Left lung (tissue), 10 donors: ENCODE measurements around the gene MARK2. TPM values are rescaled to one million over a fixed set of nuclear protein-coding genes. Genes with fewer than 3 reads are reported as not detected.
"Not testable (repeated sequence)": the region's sequence is repeated elsewhere in the genome, so short reads cannot be mapped to it uniquely, and the experiment has no call there.

Experiments used
- ATAC-seq: fragments of 200-7000 bp; cut with Tn5 transposase; one replicate; pipeline ENCODE4 v1.9.1; 2020; ENCODE audit warnings: moderate library complexity
- DNase-seq, 4 donors: peaks; one replicate each; pipeline ENCODE4 v3.0.0-alpha.2; 2013 to 2020
- H3K27ac ChIP-seq, 2 donors: fragments of 200-600 bp; sonication (generic) in 1 of 2; one replicate each; pipeline versions ENCODE4 v1.5.0 to v1.8.0; 2020 to 2021
- H3K27me3 ChIP-seq, 2 donors: fragments of 200-600 bp; sonication (generic) in 1 of 2; one replicate each; pipeline versions ENCODE4 v1.5.0 to v1.8.0; 2020 to 2021
- H3K36me3 ChIP-seq, 2 donors: fragments of 200-600 bp; sonication (generic) in 1 of 2; one replicate each; pipeline versions ENCODE4 v1.5.0 to v1.8.0; 2020 to 2021
- H3K4me1 ChIP-seq, 2 donors: fragments of 200-600 bp; one replicate each; pipeline ENCODE4 v1.8.0; 2021
- H3K4me3 ChIP-seq, 2 donors: fragments of 200-600 bp; sonication (generic) in 1 of 2; one replicate each; pipeline versions ENCODE4 v1.5.0 to v1.8.0; 2020 to 2021; ENCODE audit warnings: mild to moderate bottlenecking in 1 of 2
- H3K9me3 ChIP-seq, 2 donors: fragments of 200-600 bp; sonication (generic) in 1 of 2; one replicate each; pipeline versions ENCODE4 v1.5.0 to v1.8.0; 2020 to 2021
- intact Hi-C, 2 donors: fragments of 100-400 bp; cut with DNase I; formaldehyde crosslinking; loops; one replicate each; pipeline versions ENCODE4 v1.11.2 to v1.14.2; 2022
- polyA plus RNA-seq, 6 donors: library from polyadenylated mRNA; unstranded; fragments of 120-200 nt; gene quantifications; one replicate each; pipeline ENCODE4 v1.2.1, GENCODE V29; 2013; ENCODE audit not compliant: insufficient read length in 6 of 6
- total RNA-seq, 2 donors: library from RNA; stranded (reverse); fragmentation: NEBNext Ultra II Directional; extraction: Animal tissue kit (Norgen Biotek cat#: 25700); gene quantifications; one replicate each; pipeline ENCODE4 v1.2.1, GENCODE V29; 2021
- TF ChIP-seq, protein P1 (sequence below), 2 donors: fragments of 200-600 bp; sonication (generic) in 1 of 2; IDR thresholded peaks; one replicate each; pipeline versions ENCODE4 v1.5.0 to v1.8.0; 2021; ENCODE audit warnings: antibody characterized with exemption in 2 of 2
- donor health status: DM: no; HTN: yes; CAD: no.
- donor health status: DM: no; HTN: no; CAD: no.

The MARK2 gene
- total and polyA plus RNA-seq, 8 donors = 29.0 to 45.5 (median 33.6) TPM

DNA sequence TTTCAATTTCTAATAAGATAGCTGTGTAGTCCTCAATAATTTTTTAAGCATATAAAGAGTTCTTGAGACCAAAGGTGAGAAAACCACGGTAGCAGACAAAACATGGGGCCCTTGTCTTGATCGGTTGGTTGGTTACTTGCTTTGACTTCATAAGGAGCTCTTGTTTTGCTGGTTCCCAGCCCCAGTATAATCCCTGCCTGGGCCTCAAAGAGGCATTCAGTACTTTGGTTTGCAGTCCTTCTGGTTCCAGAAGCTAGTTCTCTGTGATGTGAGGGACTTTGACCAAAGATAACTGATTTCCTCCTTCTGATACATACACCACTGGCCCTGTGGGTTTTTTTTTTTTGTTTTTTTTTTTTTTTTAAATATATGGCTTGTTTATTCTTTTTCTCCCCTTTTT, 17.1 kb downstream of the MARK2 start:
- H3K27ac ChIP-seq = peak overlapping the region in 1 of 2 donors; percentile 20
- no peaks in the 10 kb centered on the region for H3K27me3 ChIP-seq
- H3K4me1 ChIP-seq = peaks cover 11 to 62% of the 10 kb centered on the region in 2 donors
- DNase-seq (no peak), ATAC-seq (no peak)
- TF ChIP-seq, protein P1, sequence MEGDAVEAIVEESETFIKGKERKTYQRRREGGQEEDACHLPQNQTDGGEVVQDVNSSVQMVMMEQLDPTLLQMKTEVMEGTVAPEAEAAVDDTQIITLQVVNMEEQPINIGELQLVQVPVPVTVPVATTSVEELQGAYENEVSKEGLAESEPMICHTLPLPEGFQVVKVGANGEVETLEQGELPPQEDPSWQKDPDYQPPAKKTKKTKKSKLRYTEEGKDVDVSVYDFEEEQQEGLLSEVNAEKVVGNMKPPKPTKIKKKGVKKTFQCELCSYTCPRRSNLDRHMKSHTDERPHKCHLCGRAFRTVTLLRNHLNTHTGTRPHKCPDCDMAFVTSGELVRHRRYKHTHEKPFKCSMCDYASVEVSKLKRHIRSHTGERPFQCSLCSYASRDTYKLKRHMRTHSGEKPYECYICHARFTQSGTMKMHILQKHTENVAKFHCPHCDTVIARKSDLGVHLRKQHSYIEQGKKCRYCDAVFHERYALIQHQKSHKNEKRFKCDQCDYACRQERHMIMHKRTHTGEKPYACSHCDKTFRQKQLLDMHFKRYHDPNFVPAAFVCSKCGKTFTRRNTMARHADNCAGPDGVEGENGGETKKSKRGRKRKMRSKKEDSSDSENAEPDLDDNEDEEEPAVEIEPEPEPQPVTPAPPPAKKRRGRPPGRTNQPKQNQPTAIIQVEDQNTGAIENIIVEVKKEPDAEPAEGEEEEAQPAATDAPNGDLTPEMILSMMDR (IDR thresholded peaks at IDR 0.05) = no peak
- H3K4me3 ChIP-seq = no peak overlapping the region
- H3K36me3 ChIP-seq = peaks cover 0 to 19% of the 10 kb centered on the region in 2 donors
- intact Hi-C loops = no loop called here
- no peaks in the 10 kb centered on the region for H3K9me3 ChIP-seq

DNA sequence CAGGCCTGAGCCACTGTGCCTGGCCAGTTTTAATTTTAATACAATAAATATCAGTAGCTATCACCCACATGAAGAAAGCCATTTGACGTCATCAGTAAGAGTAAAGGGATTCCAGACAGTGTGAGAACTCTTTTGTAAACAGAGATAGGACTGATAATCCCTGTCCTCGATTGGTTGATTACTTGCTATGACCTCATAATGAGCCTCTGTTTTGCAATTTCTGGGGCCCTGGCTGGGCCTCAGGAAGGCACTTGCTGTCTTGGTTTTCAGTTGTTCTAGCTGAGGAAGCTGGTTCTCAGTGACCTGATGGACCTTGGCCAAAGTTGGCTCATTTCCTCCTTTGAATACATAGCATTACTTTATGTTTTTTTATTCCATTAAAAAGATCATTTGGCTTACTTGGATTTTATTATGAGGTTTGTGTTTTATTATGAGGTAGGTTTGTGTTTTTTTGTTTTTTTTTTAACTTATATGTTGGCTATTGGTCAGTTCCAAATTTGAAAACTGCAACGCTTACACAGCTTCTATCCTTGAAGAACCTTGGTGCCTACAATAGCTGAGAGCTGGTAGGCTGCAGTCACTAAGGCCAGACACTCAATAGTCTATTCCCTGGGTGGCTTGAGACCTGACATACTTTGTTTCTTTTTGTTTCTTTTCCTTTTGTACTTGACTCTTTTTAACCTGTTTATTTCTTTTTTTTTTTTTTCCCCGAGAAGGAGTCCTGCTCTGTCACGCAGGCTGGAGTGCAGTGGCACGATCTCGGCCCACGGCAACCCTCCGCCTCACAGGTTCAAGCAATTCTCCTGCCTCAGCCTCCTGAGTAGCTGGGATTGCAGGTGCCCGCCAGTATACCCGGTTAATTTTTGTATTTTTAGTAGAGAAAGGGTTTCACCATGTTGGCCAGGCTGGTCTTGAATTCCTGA, 20.0 kb downstream of the MARK2 start:
- intact Hi-C loops = no loop called here
- H3K27me3 ChIP-seq = no peaks in the 10 kb centered on the region
- peaks cover 0 to 25% of the 10 kb centered on the region in 2 donors for H3K36me3 ChIP-seq
- ATAC-seq = peak; percentile 68
- DNase-seq = peak in 1 of 4 donors; percentile 51
- no peaks in the 10 kb centered on the region for H3K9me3 ChIP-seq
- H3K27ac ChIP-seq = peak overlapping the region; percentile 39 to 81
- peaks cover 5 to 55% of the 10 kb centered on the region in 2 donors for H3K4me1 ChIP-seq
- TF ChIP-seq, protein P1 (IDR thresholded peaks at IDR 0.05) = no peak
- H3K4me3 ChIP-seq = no peak overlapping the region

DNA sequence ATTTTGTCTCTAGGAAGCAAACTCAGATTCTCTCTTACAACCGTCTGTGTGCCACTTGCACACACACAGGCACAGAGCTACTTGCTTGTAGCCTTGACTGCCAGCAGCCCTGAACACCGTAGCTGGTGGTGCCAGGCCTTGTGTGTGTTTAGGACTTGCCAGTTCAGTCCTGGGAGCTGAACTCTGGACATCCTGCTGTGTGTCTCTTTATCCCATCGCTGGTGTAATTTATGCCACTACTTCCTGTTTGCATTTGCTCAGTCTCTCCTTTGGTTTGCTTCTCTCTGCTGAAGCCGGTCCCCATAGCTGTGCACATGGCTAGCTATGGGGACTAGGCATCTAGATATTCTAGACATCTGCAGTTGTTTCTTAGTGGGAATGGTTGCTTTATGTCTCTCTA, 24.0 kb downstream of the MARK2 start:
- no peak for DNase-seq
- Histone ChIP-seq H3K4me1 (peaks cover 30 to 79% of the 10 kb centered on the region in 2 donors), H3K9me3 (no peaks in the 10 kb centered on the region), H3K27ac (peak overlapping the region; percentile 7 to 53), H3K4me3 (no peak overlapping the region), H3K36me3 (peaks cover 0 to 19% of the 10 kb centered on the region in 2 donors), H3K27me3 (no peaks in the 10 kb centered on the region)
- TF ChIP-seq, protein P1 (IDR thresholded peaks at IDR 0.05) = no peak
- ATAC-seq = peak; percentile 44
- intact Hi-C loops = no loop called here

DNA sequence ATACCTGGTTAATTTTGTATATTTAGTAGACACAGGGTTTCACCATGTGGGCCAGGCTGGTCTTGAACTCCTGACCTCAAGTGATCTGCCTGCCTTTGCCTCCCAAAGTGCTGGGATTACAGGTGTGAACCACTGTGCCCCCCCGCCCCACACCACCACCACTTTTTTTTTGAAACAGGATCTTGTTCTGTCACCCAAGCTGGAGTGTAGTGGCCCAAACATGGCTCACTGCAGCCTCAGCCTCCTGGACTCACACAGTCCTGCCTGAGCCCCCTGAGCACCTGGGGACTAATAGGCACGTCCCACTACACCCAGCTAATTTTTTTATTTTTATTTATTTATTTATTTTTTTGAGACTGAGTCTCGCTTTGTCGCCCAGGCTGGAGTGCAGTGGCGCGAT, 24.7 kb downstream of the MARK2 start:
- Histone ChIP-seq H3K4me1 (peaks cover 33 to 79% of the 10 kb centered on the region in 2 donors), H3K27ac (peak overlapping the region in 1 of 2 donors; percentile 53), H3K36me3 (peaks cover 0 to 19% of the 10 kb centered on the region in 2 donors)
- ATAC-seq, intact Hi-C loops, H3K9me3 ChIP-seq, H3K27me3 ChIP-seq, H3K4me3 ChIP-seq, DNase-seq: not testable (repeated sequence)

DNA sequence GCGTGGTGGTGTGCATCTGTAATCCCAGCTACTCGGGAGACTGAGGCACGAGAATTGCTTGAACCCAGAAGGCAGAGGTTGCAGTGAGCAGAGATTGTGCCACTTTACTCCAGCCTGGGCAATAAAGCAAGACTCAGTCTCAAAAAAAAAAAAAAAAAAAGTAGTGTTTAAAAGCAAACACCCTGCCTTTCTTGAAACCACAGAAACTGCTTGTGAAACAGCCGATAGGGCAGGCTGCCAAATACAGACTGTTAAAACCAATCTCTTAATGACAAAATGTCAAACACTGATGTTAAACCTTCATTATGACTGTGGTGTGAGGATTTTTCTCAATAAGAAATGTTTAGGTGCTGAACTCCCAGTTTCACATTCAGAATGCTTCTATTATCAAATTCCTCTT, 27.3 kb downstream of the MARK2 start:
- peak in 2 of 4 donors; percentile 71 to 78 for DNase-seq
- Histone ChIP-seq H3K4me3 (no peak overlapping the region), H3K27me3 (no peaks in the 10 kb centered on the region), H3K4me1 (peaks cover 56 to 93% of the 10 kb centered on the region in 2 donors), H3K36me3 (peaks cover 0 to 10% of the 10 kb centered on the region in 2 donors), H3K9me3 (no peaks in the 10 kb centered on the region), H3K27ac (peak overlapping the region; percentile 21 to 63)
- TF ChIP-seq, protein P1 (IDR thresholded peaks at IDR 0.05) = no peak
- peak; percentile 44 for ATAC-seq
- intact Hi-C loops = no loop called here
